Stimulated activated CD4-positive, alpha-beta T cell treated with anti-CD3 and anti-CD28 coated beads, Interleukin-1b, Interleukin-23, amount 100 ng/mL, for 24 hours (primary cell): Measurements from ENCODE around the gene TCEA3.

Source experiments
- DNase-seq, 4 experiments: peaks; one replicate each; pipeline ENCODE4 v3.0.0-alpha.2; 2020; ENCODE audit warnings: low read depth in 4 of 4, low spot score in 1 of 4

Gene TCEA3

DNA sequence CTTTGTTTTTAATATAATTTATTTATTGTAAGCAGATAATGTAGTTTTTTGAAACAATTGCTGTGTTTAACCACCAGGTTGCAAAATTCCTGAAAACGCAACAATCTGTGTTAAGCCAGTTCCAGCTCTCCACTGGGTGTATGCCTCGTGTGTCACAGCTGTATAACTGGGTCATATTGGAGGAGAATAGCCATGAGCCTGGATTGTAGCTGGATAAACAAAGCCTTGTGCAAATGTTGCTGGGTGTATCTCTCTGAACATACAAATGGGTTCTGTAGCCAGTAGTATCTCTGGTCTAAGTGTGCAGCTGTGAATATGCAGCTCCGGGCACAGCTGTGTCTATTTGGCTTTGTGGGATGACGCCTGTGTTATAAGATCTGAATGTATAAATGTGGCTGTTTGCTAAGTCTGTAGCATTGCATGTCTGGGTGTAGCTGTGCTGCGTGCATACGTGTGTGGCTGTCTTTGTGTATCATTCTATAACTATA, 2.8 kb downstream of the TCEA3 start:
- no peak for DNase-seq

DNA sequence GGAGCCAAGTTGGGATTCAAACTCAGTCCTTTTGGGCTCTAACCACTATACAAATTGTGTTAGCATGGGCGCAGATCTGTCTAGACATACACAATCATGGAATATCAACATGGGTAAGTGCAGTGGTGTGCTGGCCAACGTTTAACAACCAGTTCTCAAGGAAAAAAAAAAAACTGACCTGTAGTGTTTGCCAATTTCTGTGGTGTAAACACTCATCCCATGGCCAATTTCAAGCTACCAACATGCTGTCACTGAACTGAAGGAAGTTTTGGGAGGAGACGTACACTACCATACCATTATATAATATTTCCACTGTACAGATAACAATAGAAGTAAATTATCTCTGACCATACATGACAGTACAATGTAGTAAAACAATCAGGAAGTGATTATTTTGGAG, 3.2 kb downstream of the TCEA3 start:
- no peak for DNase-seq

DNA sequence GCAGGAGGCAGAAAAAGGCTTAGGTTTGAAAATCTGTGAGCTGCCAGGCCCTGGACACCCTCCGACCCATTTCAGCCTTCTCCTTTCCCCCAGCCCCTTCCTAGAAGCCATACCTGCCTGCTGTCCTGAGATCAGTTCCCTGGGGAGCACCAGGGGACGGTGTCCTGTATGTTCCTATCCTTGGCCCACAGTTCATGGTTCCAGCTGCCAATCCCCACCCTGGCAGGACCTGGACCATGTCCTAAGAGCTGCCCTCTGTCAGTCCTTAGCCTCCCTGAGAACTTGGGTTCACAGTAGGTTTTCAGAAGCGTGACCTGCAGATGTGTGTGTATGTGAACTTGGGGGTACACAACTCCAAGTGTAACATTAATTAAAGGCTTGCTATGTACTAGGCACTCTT, 3.8 kb downstream of the TCEA3 start:
- DNase-seq: no peak

DNA sequence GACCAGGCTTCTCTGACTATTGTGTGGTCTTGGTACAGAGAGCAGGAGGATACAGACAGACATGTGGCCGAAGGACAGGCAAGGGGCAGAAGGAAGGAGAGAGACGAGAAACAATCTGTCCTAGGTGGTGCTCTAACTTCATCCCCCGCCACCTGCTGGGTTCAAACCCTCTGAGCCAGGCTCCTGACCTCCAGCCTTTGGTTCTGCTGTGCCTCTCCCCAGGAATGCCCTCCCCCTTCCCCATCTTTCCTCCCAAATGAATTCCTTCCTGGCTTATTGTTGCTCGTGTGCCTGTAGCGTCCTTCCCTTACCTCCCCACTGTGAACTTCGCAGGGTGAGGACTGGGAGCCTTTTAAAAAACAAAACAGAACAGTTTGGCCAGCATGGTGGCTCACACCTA, 5.4 kb downstream of the TCEA3 start:
- DNase-seq: no peak

DNA sequence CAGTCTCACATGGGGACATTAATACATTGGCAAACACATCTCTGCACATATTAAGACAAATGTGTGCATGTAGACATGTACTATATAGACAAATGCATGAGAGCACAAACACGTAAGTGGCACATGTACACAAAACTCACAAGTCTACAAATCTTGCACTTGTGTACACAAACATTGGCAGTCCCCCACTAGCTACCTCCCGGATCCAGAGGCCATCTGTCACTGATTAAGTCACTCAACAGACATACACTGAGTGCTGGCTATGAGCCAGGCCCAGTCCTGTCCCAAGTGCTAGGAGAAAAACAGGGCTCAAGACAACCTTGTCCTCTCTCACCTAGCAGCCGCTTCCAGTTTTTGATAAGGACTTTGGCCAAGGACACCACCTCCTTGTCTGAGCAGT, 7.0 kb downstream of the TCEA3 start:
- DNase-seq: no peak

DNA sequence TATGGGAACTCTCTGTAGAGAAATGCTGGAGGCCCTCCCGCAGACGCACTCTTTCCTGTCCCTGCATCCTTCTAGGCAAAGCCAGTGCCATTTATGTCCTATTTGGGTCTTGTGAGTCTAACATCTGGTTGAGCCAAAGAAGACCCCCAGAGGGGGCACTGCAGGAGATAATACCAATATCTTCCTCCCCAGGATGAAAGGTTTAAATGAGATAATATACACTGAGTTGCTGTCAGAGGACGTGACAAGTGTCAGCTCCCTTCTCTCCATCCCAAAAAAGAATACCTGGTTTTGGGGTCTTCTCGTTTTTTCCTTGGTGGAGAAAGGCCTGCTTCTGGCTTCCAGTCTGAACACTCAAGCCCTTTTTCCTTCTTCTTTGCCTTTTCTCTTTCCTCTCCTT, 7.6 kb downstream of the TCEA3 start:
- DNase-seq: no peak

DNA sequence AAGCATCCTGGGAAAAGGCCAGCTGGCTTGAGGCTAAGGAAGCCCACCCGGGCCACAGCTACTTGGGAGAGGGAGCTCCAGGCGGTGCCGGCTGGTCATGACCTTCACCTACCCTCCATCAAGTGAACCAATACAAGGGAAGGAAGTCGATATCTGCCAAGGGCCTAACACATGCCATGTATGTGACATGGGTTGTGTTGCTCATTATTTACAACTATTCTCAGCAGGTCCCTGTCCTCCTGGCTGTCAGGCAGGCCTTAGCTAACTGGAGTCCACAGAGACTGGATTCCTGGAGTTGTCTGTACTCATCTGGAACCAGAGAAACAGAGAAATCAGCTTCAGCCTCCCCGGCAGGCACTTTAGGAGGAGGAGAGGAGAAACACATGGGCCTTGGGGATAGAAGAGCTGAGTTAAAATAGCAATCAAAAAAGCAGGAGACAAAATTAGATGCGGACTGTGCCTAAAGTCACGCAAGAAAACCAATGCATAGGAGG, 15.7 kb downstream of the TCEA3 start:
- no peak for DNase-seq

DNA sequence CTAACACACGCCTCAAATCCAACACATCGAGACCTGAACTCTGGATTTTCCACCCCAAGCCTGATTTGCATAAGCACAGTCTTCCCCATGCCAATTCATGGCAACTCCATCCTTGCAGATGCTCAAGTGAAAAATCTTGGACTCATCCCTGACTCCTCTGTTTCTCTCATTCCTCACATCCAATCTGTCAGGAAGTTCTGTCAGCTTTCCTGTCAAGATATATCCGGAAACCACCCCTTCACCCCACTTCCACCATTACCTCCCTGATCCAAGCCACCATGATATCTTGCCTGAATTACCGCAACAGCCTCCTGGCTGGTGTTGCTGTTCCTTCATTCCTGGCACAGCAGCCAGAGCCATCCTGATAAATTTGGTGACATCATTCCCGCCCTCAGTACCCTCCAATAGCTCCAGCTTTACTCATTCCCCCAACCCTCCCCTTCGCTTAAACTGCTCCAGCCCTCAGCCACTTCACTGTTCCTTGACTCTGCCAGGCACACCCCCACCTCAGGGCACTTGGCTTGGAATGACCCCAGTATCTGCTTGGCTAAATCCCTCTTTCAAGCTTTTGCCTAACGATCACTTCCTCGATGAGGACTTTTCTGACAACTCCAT, 17.4 kb downstream of the TCEA3 start:
- DNase-seq: no peak

DNA sequence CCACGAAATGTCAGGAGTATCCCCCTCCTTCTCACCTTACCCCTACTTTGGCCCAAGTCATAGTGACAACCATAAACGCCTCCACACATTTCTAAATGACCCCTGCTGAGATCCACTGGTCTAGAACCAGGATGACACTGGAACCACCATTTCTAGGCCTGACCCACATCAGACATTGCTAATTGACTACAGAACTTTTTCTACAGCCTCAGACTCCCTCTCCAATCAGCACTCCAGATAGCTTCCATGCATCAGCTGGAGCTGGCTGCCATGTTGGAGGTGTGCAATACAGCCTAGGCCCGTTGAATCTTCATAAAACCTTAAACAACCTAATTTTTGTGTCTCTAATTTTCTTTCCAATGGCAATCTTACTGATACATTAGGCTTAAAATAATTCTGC, 18.6 kb downstream of the TCEA3 start:
- no peak for DNase-seq

DNA sequence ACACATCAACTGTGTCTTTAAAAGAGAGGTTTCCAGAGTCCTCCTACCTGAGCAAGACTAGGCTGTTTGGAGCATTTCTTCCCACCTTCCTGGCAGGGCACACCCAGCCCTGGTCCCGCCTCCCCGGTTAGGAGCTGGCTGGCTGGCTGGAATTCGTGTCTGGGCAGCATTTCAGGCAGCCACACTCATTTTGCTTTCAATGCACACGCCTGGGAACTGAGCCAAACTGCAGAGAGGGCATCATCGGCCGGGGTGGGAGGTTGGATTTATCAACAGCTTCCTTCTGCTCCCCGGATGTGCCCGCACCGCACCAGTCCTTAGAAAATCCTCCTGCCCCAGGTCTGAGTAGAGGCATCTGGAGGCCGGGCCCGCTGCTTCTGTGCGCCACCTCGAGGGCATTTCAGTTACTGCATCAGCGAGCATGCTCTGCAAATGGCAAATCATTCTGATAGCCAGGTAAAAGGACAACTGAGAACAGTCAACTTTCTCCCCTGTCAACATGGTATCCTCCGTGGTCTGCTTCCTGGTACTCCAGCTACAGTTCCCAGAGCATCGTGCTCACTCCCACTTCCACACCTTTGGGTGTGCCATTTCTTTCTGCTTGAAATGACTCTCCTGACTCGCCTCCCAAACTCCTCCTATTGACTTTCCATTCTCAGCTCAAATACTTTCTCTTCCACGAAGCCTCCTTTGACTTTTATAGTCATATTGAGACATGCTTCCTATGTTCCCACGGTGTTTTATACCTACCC, 20.6 kb downstream of the TCEA3 start:
- peak; percentile 59 to 83 (median 81) for DNase-seq

DNA sequence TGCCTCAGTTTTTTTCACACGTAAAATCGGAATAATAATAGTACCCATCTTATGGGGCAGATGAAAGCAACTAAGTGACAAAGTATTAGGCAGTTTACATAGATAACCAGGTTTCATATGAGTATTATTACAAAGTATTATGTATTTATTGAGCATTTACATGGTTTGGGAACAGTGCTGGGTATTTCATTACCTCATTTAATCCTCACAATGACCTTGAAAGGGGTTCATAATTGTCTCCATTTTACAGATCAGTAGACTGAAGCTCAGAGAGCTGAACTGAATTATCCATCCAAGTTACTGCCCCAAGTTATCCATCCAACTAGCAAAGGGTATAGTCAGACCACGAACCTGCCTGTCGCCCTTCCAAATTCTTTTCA, 21.2 kb downstream of the TCEA3 start:
- no peak for DNase-seq

DNA sequence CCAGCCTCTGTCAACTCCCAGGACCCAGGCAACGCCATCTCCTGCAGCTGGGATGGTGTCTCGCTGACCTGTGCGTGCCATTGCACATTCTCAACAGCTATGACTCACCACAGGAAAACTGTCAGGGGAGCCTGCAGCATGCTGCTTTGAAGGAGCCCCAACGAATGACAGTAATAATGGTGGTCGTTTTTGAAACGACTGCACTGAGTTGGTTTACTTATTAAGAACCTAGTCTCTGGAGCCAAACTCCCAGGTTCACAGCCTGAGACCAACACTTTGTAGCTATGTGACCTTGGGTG, 21.6 kb downstream of the TCEA3 start:
- no peak for DNase-seq

DNA sequence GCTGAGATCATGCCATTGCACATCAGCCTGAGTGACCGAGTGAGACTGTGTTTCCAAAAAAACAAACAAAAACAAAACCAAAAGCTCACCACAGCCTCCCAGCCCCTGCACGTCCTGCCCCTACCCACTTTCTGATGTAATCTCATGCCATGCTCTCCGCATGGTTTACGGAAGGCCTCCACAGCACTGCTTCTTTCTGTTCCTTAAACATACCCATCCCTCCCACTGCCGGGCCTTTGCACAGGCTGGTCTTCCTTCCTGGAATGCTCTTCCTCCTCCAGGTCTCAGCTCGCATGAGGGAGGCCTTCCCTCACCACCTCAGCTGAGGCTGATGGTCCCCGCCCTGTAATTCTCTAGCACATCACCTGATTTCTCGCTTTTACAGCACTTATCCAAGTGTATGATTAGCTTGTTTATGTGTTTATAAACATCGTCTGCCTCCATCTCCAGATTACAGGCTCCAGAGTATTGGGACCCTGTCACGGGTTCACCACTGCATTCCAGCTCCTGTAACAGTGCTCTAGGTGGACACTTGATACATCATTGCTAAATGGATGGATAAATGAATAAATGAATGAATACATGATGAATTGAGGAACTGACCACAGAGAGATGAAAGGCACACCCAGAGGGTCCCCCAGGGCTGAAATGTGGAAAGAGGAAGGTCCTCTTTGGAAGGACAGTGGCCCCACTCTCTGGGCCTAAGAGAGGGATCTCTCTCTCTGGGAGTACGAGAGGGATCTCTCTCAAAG, 22.1 kb downstream of the TCEA3 start:
- no peak for DNase-seq

DNA sequence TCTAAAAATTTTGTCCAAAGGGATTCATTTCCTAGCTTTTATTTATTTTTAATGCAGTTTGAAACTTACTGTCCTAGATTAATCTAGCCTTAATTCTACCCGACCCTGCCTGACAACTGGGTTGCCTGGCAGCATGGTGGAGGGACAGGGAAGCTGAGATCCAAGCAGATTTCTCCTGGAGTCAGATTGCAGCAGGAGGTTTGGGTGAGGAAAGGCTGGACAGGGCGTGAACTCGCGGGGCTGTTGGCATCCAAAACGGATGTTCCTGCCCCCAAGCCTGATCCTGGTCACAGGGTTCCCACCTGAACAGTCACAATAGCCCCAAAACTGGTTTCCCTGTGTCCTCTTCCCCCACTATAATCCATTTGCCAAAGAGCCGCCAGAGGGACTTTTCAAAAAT, 23.2 kb downstream of the TCEA3 start:
- DNase-seq: no peak

DNA sequence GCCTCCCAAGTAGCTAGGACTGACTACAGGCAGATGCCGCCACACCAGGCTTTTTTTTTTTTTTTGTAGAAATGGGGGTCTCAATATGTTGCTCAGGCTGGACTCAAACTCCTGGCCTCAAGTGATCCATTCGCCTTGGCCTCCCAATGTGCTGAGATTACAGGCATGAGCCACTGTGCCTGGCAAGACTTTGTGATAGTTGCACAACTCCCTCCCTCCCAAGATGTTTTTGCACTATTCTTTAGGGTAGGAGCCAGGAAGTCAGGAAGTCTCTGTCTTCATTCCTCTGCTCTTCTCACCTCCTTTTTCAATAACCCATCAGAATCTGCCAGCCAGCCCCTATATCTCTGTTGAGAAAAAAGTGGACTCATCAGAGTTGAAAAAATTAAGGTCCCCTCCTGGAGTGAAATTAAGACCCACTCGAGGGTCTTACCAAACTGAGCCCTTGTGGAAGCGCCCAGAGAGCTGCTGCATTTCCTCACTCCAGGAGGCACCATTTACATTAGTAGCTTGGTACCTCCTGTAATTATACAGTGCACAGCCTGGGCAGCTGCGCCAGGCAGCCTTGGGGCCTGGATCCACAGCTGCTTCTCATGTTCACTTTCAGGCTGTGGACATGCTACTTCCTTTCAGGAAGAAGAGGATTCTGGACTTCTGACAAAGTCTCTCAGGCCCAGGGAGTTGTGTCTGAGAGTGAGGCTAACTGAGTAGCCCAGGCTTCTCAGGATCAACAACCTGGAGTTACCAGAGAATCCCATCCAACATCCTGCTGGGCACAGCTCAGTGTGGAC, 24.0 kb downstream of the TCEA3 start:
- DNase-seq: no peak

DNA sequence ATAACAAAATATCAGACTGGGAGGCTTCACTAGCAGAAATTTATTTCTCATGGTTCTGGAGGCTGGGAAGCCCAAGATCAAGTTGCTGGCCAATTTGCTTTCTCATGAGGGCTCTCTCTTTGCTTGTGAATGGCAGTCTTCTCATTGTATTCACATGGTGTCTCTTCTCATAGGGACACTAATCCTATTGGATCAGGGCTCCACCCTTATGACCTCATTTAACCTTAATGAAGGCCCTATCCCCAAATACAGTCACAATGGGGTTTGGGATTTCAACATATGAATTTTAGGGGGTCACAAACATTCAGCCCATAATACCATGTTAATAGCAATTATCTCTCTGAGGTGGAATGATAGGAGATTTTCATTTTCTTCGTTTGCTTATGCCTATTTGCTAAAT, 25.3 kb downstream of the TCEA3 start:
- no peak for DNase-seq

DNA sequence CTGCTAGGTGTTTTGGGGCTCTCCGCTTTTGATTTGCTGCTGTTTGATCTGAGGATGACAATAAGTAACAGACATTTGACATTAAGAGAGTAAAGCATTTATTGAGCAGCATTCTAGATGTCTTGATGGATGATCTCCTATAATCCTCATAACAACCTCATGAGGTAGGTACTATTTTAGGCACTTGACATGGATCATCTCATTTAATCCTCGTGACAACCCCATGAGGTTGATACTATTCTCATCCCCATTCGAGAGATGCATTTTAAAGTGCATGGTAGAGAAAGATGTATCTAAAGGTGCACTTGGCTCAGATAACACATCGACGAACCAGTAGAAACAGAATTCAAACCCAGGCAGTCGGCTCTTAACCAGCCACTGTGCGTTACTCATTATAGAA, 26.6 kb downstream of the TCEA3 start:
- DNase-seq: no peak

DNA sequence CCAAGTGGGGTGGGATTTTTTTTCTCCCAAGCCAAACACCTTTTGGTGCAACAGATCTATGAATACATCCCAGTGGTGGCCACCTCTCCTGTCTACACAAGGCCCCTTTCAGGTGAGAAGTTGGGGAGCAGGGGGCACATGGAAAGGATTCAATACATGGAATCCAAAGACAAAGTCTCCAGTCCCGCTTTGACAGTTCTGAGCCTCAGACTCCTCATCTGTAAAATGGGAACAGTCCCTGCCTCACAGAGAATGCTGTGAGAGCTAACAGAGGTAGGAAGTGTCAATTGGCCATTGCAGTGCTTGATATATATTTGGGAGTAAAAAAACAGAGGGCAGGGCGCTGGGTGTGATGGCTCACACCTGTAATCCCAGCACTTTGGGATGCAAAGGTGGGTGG, 28.2 kb downstream of the TCEA3 start:
- DNase-seq: no peak

DNA sequence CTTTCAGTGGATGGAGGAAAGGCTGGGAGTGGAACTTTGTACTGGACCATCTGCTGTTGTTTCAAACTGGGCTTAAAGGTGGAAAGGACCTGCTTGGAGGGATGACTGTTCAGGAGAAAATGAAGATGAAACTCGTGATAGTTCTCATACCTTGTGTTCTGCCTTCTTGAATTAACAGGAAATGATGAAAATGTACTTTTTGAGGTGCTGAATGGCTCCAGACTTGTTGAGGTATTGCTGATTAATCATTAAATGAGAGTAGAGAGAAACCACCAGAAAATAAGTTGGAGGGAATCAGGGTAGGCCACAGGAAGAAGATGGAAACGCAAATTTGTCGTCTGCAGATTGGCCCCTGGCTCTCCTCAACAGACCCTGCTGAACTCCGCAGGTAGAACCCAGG, 28.7 kb downstream of the TCEA3 start:
- no peak for DNase-seq

DNA sequence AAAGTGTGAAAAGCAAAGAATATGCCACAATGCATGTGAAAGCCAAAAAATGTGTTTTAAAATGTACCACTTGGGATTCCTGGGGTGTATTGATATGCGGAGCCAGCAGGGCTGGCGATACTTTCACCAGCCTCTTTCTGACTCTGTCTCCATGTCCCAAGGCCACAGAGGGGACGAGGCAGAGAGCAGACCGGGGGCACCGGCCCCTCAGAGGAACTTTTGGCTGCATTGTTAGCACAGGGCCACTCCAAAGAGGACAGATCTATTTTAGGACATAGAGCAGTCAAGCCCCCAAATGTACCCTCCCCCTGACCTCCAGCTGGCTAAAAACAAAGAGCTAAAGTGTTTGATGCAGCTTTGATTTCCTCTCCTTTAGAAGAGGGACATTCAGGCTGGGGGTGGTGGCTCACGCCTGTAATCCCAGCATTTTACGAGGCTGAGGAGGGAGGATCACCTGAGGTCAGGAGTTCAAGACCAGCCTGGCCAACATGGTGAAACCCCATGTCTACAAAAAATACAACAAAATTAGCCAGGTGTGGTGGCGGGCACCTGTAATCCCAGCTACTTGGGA, 29.3 kb downstream of the TCEA3 start:
- no peak for DNase-seq

DNA sequence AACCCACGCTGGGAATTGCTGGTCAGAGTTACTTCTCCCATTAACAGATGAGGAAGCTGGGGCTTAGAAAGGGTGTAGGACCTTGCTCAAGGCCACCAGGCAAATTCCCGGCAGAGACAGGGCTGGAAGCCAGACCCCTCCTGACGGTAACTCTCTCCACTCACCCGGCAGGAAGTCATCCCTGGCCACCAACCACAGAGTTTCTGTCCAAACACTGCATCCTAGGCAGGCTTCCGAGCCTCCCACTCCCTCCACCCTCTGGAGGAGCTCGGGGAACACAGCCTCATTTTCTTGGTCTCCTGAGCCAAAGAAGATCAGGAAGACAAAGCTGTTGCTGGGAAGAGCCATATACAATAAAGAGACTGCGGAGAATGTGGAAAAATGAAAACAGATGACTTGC, 29.9 kb downstream of the TCEA3 start:
- no peak for DNase-seq
